ENCODE results near the gene BIRC5. TPM values are rescaled to one million over a fixed set of nuclear protein-coding genes. Genes with fewer than 3 reads are reported as not detected.

Gene BIRC5
- total RNA-seq, 1 donor from 2014 or later, result 5.8 TPM

DNA sequence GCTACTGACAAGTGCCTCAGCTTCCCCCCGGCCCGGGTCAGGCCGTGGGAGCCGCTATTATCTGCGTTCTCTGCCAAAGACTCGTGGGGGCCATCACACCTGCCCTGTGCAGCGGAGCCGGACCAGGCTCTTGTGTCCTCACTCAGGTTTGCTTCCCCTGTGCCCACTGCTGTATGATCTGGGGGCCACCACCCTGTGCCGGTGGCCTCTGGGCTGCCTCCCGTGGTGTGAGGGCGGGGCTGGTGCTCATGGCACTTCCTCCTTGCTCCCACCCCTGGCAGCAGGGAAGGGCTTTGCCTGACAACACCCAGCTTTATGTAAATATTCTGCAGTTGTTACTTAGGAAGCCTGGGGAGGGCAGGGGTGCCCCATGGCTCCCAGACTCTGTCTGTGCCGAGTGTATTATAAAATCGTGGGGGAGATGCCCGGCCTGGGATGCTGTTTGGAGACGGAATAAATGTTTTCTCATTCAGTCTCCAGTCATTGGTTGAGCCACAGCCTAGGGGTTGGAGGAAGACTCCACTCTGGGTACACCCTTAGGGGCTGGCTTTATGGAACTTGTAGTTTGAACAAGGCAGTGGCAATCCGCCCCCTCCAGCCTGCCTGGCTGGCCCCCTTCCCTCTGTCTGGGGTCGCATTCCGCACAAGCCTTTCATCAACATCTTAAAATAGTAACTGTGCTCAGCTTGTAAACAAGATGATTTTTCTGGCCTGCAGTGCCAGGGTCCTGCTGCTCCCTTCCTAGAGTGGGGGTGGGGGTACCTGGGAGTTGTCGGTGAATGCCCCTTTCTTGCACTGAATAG is 41.6 kb upstream of the BIRC5 start:
- Histone ChIP-seq H2AFZ (ENCODE audit: low read depth, low read length) (no peak overlapping the region), H3K4me2 (ENCODE audit: low read length) (no peak overlapping the region), H3K9me3 (ENCODE audit: insufficient read depth, low read depth, low read length) (no peaks in the 10 kb centered on the region), H3K4me3 (ENCODE audit: insufficient read depth, low read depth, low read length) (no peak overlapping the region), H3K36me3 (ENCODE audit: insufficient read depth, low read length) (no peaks in the 10 kb centered on the region), H4K20me1 (ENCODE audit: insufficient read depth, low read length) (peaks cover 16% of the 10 kb centered on the region), H3K4me1 (ENCODE audit: insufficient read depth, low read length) (peaks cover 4% of the 10 kb centered on the region), H3K27me3 (ENCODE audit: insufficient read depth, low read length) (no peaks in the 10 kb centered on the region), H3K79me2 (ENCODE audit: insufficient read depth, low read length) (no peaks in the 10 kb centered on the region), H3K27ac (ENCODE audit: low read depth, low read length) (no peak overlapping the region), H3K9ac (ENCODE audit: low read length) (no peak overlapping the region)
- DNase-seq (ENCODE audit: low read depth) (no peak), FAIRE-seq (no peak)
- peaks cover 10% of the 10 kb centered on the region for H3K36me3 Mint-ChIP-seq (ENCODE audit: low read depth, unreplicated experiment)
- H3K4me1 Mint-ChIP-seq (ENCODE audit: low read depth, unreplicated experiment), result peaks cover 6% of the 10 kb centered on the region
- TF ChIP-seq EZH2 (IDR thresholded peaks at IDR 0.05; ENCODE audit: insufficient read depth, low read length), result no peak
- TF ChIP-seq CTCF (IDR thresholded peaks at IDR 0.05; ENCODE audit: insufficient read depth, low read depth, low read length), result no peak
- no peaks in the 10 kb centered on the region for H3K9me3 Mint-ChIP-seq (ENCODE audit: unreplicated experiment)
- H3K4me3 Mint-ChIP-seq (ENCODE audit: unreplicated experiment), result no peak overlapping the region
- H3K27ac Mint-ChIP-seq (ENCODE audit: unreplicated experiment), result no peak overlapping the region
- peaks cover 2% of the 10 kb centered on the region for H3K27me3 Mint-ChIP-seq (ENCODE audit: low read depth, unreplicated experiment)

DNA sequence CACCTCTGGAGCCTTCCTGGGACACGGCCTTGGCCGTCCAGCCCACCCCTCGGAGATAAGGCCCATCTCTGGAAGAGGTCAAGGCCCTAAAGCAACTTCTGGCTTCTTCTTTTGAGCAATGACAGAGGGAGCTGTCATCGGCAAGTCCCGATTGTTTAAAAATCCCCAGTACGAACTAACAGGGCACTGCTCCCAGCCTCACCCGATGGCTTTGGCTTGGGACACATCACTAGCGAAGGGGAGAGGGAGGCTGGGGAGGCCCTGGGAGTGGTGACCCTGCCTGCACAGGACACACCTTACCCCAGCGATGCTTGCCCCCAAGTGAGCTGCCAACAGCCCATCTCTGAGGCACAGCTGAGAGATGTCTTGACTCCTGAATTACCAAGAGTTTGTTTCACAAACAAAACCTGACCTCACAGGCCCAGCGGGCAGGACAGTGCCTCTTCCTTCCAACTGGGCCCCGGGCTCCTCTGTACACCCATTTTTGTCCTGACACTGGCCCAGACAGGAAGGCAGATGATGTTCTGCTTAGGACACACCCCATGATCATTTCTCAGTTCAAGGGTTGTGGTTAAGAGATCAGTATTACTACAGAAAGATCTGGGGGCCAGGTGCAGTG is 40.8 kb upstream of the BIRC5 start:
- Histone ChIP-seq H3K4me3 (ENCODE audit: insufficient read depth, low read depth, low read length) (no peak overlapping the region), H2AFZ (ENCODE audit: low read depth, low read length) (no peak overlapping the region), H3K4me2 (ENCODE audit: low read length) (no peak overlapping the region), H3K27ac (ENCODE audit: low read depth, low read length) (no peak overlapping the region), H3K36me3 (ENCODE audit: insufficient read depth, low read length) (no peaks in the 10 kb centered on the region), H3K9ac (ENCODE audit: low read length) (no peak overlapping the region), H3K27me3 (ENCODE audit: insufficient read depth, low read length) (no peaks in the 10 kb centered on the region), H3K9me3 (ENCODE audit: insufficient read depth, low read depth, low read length) (no peaks in the 10 kb centered on the region), H3K79me2 (ENCODE audit: insufficient read depth, low read length) (no peaks in the 10 kb centered on the region), H4K20me1 (ENCODE audit: insufficient read depth, low read length) (peaks cover 16% of the 10 kb centered on the region), H3K4me1 (ENCODE audit: insufficient read depth, low read length) (peaks cover 4% of the 10 kb centered on the region)
- Mint-ChIP-seq H3K36me3 (ENCODE audit: low read depth, unreplicated experiment) (peaks cover 10% of the 10 kb centered on the region), H3K27me3 (ENCODE audit: low read depth, unreplicated experiment) (peaks cover 2% of the 10 kb centered on the region), H3K4me3 (ENCODE audit: unreplicated experiment) (no peak overlapping the region), H3K27ac (ENCODE audit: unreplicated experiment) (peak overlapping the region; percentile 53), H3K9me3 (ENCODE audit: unreplicated experiment) (no peaks in the 10 kb centered on the region), H3K4me1 (ENCODE audit: low read depth, unreplicated experiment) (peaks cover 6% of the 10 kb centered on the region)
- no peak for TF ChIP-seq EZH2 (IDR thresholded peaks at IDR 0.05; ENCODE audit: insufficient read depth, low read length)
- no peak for TF ChIP-seq CTCF (IDR thresholded peaks at IDR 0.05; ENCODE audit: insufficient read depth, low read depth, low read length)
- no peak for DNase-seq (ENCODE audit: low read depth)
- FAIRE-seq, result no peak

Measured in astrocyte (in vitro differentiated cells and primary cell).